ENCODE results near the gene ECSCR.

DNA sequence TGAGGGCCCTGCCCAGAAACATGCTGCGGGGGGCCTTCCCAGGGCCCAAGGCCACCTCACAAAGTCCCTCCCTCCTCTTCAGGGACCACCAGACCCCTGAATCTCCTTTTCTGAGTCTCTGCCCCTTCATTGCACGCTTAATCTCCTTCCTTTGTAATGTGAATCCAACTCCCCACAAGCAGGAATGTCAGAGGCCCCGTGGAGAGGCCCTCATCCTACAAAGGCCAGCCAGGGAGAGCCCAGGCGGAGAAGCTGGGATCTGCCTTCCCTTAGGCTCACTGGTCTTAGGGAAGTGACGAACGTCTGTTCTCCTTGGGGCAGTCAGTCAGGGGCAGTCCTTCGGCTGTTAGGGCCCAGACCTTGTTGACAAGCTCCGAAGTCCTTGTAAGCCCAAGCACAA, 10.6 kb upstream of the ECSCR start:
- TF ChIP-seq POLR2A (IDR thresholded peaks at IDR 0.05; ENCODE audit: low read depth, low read length) (no peak), POLR2AphosphoS5 (IDR thresholded peaks at IDR 0.05; ENCODE audit: low read depth, low read length) (no peak)
